Coronary artery (tissue), 2 donors: Measurements from ENCODE around the gene TEKT5.

Experiments
- DNase-seq: peaks from one replicate; pipeline ENCODE4 v3.0.0-alpha.2; 2017; ENCODE audit warnings: low spot score
- H3K27ac ChIP-seq, 2 donors: fragments of 200-600 bp; sonication (generic); one replicate each; pipeline ENCODE4 v1.5.1; 2016 to 2019
- H3K4me3 ChIP-seq: fragments of 200-600 bp; sonication (generic); 2 replicates; pipeline ENCODE4 v1.5.1; 2016; ENCODE audit warnings: mild to moderate bottlenecking, moderate library complexity
- TF ChIP-seq, protein P1 (sequence below): fragments of 200-600 bp; sonication (generic); IDR thresholded peaks from one replicate; pipeline ENCODE4 v1.5.1; 2019; ENCODE audit warnings: antibody characterized with exemption

TEKT5 gene

GRCh38 chr16:10580883-10581247, 113.9 kb downstream of the TEKT5 start:
- Histone ChIP-seq H3K27ac (peak overlapping the region; percentile 86 to 98), H3K4me3 (peak overlapping the region; percentile 96)
- TF ChIP-seq, protein P1, sequence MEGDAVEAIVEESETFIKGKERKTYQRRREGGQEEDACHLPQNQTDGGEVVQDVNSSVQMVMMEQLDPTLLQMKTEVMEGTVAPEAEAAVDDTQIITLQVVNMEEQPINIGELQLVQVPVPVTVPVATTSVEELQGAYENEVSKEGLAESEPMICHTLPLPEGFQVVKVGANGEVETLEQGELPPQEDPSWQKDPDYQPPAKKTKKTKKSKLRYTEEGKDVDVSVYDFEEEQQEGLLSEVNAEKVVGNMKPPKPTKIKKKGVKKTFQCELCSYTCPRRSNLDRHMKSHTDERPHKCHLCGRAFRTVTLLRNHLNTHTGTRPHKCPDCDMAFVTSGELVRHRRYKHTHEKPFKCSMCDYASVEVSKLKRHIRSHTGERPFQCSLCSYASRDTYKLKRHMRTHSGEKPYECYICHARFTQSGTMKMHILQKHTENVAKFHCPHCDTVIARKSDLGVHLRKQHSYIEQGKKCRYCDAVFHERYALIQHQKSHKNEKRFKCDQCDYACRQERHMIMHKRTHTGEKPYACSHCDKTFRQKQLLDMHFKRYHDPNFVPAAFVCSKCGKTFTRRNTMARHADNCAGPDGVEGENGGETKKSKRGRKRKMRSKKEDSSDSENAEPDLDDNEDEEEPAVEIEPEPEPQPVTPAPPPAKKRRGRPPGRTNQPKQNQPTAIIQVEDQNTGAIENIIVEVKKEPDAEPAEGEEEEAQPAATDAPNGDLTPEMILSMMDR, result no peak
- no peak for DNase-seq

DNA sequence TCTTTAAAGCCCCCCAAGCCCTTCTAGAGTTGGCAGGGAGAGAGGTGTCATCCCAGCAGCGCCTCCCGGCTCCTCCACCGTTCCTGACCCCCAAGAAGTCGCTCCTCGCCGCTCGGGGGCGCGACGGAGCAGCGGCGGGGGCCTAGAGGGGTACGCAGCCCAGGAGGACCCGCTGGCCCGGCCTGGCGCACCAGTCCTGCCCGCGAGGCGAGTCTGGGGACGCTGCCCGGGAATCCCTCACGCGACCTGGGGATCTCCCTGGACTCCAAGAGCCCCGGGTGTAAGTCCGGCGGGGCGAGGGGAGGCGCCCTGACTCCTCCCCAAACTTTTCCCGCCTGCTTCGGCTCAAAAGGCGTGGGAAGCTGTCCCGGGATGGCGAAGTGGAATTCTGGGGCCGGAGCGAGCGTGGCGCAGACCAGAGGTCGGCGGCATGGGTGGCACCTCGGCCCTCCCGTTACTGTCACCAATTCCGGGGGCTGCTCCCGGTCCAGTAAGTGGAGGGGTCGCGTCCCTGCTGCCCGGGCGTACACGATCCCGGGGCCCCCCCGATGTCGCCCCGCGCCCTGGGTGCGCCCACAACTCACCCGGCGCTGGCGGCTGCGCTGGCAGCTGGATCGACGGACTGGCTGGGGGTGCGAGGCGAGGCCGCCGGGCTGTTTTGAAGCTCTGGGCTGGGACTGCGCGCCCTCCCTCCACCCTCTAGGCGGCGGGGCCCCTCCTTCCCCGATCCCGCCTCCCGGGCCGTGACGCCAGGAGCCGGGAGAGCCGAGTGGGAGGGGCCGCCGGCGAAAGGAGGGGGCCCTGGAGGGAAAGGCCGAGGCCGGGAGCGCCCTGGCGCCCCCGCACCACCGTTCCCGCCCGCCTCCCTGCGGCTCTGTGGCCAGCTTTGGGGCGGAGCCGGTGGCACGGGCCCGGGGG, 114.5 kb downstream of the TEKT5 start, which contains the start of gene EMP2:
TSS of gene EMP2 (minus strand) at position 634 of the 918 bp plus-strand sequence. CDS start 32,981 bp downstream, outside the sequence.
- TF ChIP-seq, protein P1, result peak; percentile 57
- peak within 1 kb of the TSS; percentile 96 for H3K4me3 ChIP-seq
- DNase-seq, result peak; percentile 89
- peak within 1 kb of the TSS; percentile 86 to 98 for H3K27ac ChIP-seq

- DNase-seq, result no peak
- H3K27ac ChIP-seq, result peak overlapping the region; percentile 86 to 98
- TF ChIP-seq, protein P1, result no peak
- H3K4me3 ChIP-seq, result peak overlapping the region; percentile 96
Observed at GRCh38 chr16:10579575-10579964, 115.2 kb downstream of the TEKT5 start.

DNA sequence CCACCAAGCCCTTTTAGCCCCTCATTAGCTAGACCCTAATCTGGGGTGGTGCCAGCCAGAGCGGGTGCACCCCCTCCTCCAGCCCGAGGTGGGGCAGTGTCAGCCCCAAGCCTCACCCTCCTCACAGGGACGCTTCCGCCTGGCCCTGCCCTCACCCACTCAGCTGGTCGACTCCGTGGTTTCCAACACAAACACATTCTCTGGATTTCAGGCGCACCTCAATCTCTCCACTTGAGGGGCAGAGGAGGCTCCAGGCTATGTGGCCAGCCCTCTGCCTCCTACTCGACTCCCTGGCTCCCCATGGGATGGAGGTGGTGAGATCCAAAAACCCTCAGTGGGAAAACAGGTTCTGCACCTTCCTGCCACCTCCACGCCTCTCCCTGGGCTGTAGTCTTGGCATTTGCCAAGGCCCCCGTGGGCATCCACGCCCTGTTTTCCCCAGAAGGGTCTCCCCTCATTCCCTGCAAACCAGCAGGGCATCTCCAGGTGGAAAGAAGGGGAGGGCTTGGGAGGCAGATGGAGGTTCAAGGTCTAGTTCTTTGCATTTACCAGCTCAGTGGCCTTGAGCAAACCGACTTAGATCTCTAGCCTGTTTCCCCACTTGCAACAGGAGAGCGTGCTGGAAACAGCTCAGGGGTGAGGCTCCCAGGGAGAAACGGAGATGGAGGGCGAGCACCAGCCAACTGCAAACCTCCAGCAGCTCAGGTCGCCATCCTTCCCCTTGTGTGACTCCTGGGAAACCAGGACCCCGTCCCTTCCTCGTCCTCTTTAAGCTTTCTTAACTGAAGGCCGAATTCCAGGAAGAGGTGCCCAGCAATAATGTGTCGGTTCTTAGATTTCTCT, 116.0 kb downstream of the TEKT5 start:
- TF ChIP-seq, protein P1, result no peak

More for the DNA sequence above, 116.0 kb downstream of the TEKT5 start:
- Histone ChIP-seq H3K4me3 (peak overlapping the region; percentile 96), H3K27ac (peak overlapping the region; percentile 86 to 98)
- DNase-seq, result no peak
